T follicular helper cell (primary cell): ENCODE results near the gene GLP1R.
"Not testable (repeated sequence)": the region's sequence is repeated elsewhere in the genome, so short reads cannot be mapped to it uniquely, and the experiment has no call there.

Experiments used
- DNase-seq: peaks from one replicate; pipeline ENCODE4 v3.0.0-alpha.2; 2020; ENCODE audit warnings: low read depth

Gene GLP1R

GRCh38 chr6:39128832-39129231 lies 80.3 kb downstream of the GLP1R start:
- no peak for DNase-seq

- DNase-seq = no peak
These were observed 82.1 kb downstream of the GLP1R start for GRCh38 chr6:39130691-39131090.

GRCh38 chr6:39134761-39135160 lies 86.2 kb downstream of the GLP1R start:
- DNase-seq = not testable (repeated sequence)

- DNase-seq = not testable (repeated sequence)
These were observed 87.6 kb downstream of the GLP1R start for GRCh38 chr6:39136207-39136606.

GRCh38 chr6:39137245-39137644 lies 88.7 kb downstream of the GLP1R start:
- no peak for DNase-seq
